OCI-LY3 (cell line): ENCODE results near the gene DIO3.

Source experiments
- EZH2phosphoT487 ChIP-seq: fragments of 200-600 bp; shearing (Covaris generic); IDR thresholded peaks from 2 replicates; pipeline ENCODE4 v1.6.1; 2018; ENCODE audit warnings: antibody characterized with exemption, mixed run types, low read depth
- TF ChIP-seq, protein P1 (sequence below): fragments of 200-600, 300-600 bp; sonication (generic); IDR thresholded peaks from 2 replicates; pipeline ENCODE4 v1.5.1; 2014; ENCODE audit warnings: antibody characterized with exemption, low read length, low read depth

DNA sequence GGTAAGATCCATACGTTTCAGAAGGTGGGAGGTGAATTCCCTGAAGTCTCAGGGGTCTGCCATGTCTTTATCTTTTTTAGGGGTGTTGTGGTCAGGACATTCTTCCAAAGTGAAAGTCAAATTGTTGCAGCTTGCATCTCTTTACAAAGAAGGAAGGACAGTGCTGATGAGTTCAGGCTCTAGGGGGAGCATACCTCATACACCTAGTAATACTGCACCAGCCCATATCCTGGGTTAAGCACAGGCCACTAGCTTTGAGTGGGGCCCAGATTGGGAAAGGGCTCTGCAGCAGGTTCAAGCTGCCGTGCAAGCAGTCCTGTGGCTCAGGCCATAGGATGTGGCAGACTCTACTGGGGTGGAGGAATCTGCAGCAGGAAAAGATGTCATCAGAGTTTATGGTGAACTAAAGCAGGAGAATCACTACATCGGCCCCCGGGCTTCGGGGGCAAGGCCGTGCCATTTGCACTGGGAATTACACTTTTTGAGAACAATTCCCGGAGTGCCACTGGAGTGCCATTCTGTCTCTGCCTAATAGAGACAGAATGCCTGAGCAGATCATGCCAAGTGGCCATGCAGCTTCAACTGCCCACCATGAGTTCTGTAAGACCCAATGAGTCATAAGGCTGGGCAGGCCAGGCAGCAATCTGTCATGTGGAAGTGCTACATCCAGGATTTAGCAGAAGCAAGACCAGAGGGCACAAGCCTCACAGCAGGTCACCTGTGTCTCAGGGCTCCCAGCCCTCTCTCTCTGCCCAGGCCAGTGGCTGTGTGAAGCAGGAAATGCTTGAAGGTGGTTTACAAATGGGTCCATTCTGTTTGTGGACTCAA is 32.3 kb downstream of the DIO3 start:
- TF ChIP-seq, protein P1, sequence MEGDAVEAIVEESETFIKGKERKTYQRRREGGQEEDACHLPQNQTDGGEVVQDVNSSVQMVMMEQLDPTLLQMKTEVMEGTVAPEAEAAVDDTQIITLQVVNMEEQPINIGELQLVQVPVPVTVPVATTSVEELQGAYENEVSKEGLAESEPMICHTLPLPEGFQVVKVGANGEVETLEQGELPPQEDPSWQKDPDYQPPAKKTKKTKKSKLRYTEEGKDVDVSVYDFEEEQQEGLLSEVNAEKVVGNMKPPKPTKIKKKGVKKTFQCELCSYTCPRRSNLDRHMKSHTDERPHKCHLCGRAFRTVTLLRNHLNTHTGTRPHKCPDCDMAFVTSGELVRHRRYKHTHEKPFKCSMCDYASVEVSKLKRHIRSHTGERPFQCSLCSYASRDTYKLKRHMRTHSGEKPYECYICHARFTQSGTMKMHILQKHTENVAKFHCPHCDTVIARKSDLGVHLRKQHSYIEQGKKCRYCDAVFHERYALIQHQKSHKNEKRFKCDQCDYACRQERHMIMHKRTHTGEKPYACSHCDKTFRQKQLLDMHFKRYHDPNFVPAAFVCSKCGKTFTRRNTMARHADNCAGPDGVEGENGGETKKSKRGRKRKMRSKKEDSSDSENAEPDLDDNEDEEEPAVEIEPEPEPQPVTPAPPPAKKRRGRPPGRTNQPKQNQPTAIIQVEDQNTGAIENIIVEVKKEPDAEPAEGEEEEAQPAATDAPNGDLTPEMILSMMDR: no peak
- no peak for TF ChIP-seq EZH2phosphoT487
